HepG2 (cell line): ENCODE data around the gene TTLL11. TPM values are rescaled to one million over a fixed set of nuclear protein-coding genes. Genes with fewer than 3 reads are reported as not detected.

Source experiments
- ATAC-seq: fragments of 200-7000 bp; cut with Tn5 transposase; 3 replicates; pipeline ENCODE4 v1.9.1; 2020; ENCODE audit warnings: mild to moderate bottlenecking, moderate library complexity
- BruUV-seq: library from RNA; stranded (reverse); fragments of 400-500 nt; replicated peaks from 2 replicates; lab custom pipeline; 2021; lab: Mats Ljungman, UMichigan
- CTCF ChIA-PET: fragments of 300-600 bp; formaldehyde crosslinking; extraction: SDS; loops from one replicate; lab custom pipeline; 2021; ENCODE audit warnings: low total read pairs, inconsistent platforms, low intra/inter-chr PET ratio; lab: Yijun Ruan, JAX
- POLR2A ChIA-PET: fragments of 350-600 bp; sonication (Branson Sonifier 250); formaldehyde crosslinking; loops from one replicate; lab custom pipeline; 2020; ENCODE audit warnings: antibody characterized with exemption, inconsistent platforms; lab: Yijun Ruan, JAX
- DNase-seq: peaks from one replicate; pipeline ENCODE4 v3.0.0-alpha.2; 2015; ENCODE audit warnings: low spot score
- FAIRE-seq: peaks from 3 replicates; lab custom pipeline; 2011; peaks lifted over from hg19 to GRCh38; lab: Jason Lieb, UNC
- H2AFZ ChIP-seq: one replicate; pipeline ENCODE4 v1.6.1; 2011; ENCODE audit warnings: low read length, inconsistent platforms
- H3K27ac ChIP-seq: fragments of 300-600 bp; 3 replicates; pipeline ENCODE4 v1.8.0; 2011; ENCODE audit warnings: mixed run types, mild to moderate bottlenecking, mixed read lengths, low read length, inconsistent platforms; ENCODE audit not compliant: insufficient read depth; ENCODE audit errors: extremely low read length
- H3K27me3 ChIP-seq, 2 experiments: fragments of 200-600 bp in 1 of 2; 2 replicates in 1 of 2; 3 replicates in 1 of 2; pipeline versions ENCODE4 v1.6.0 to v1.8.0; 2011; ENCODE audit warnings: low read length in 2 of 2, mild to moderate bottlenecking in 2 of 2, moderate library complexity in 2 of 2, inconsistent platforms in 1 of 2; ENCODE audit not compliant: insufficient read depth in 2 of 2, control insufficient read depth in 1 of 2
- H3K36me3 ChIP-seq, 2 experiments: fragments of 200-600 bp in 1 of 2; replicated peaks in 1 of 2; 2 replicates in 1 of 2; 3 replicates in 1 of 2; pipeline versions ENCODE4 v1.5.1 to v1.8.0; 2011; ENCODE audit warnings: low read length in 2 of 2, inconsistent platforms in 1 of 2; ENCODE audit not compliant: insufficient read depth in 2 of 2, control insufficient read depth in 1 of 2
- H3K4me1 ChIP-seq: 2 replicates; pipeline ENCODE4 v1.5.1; 2012; ENCODE audit warnings: low read length, inconsistent platforms; ENCODE audit not compliant: insufficient read depth
- H3K4me2 ChIP-seq: 2 replicates; pipeline ENCODE4 v1.6.0; 2011; ENCODE audit warnings: low read depth, low read length, inconsistent platforms
- H3K4me3 ChIP-seq, 3 experiments: fragments of 200-600 bp in 1 of 3; sonication (generic), shearing (Covaris generic) in 1 of 3; replicated peaks in 1 of 3; 2 replicates each; pipeline ENCODE4 v1.5.1; 2011 to 2016; ENCODE audit warnings: low read length in 3 of 3, inconsistent platforms in 2 of 3, low read depth in 2 of 3, mild to moderate bottlenecking in 2 of 3, control low read depth in 1 of 3, mixed read lengths in 1 of 3; ENCODE audit not compliant: insufficient read depth in 1 of 3
- H3K79me2 ChIP-seq: one replicate; pipeline ENCODE4 v1.6.1; 2011; ENCODE audit warnings: low read length, inconsistent platforms; ENCODE audit not compliant: insufficient read depth
- H3K9ac ChIP-seq: 2 replicates; pipeline ENCODE4 v1.6.0; 2011; ENCODE audit warnings: mild to moderate bottlenecking, low read depth, low read length, inconsistent platforms; ENCODE audit not compliant: insufficient read depth
- H3K9me3 ChIP-seq: 2 replicates; pipeline ENCODE4 v1.5.1; 2012; ENCODE audit warnings: mild to moderate bottlenecking, low read length
- H4K20me1 ChIP-seq: 2 replicates; pipeline ENCODE4 v1.6.0; 2011; ENCODE audit warnings: inconsistent platforms, mild to moderate bottlenecking, low read length, moderate library complexity; ENCODE audit not compliant: insufficient read depth
- ARID4A ChIP-seq: sonication (generic); formaldehyde crosslinking; IDR thresholded peaks from 2 replicates; pipeline ENCODE4 v1.5.0; 2020; ENCODE audit warnings: mild to moderate bottlenecking, missing genetic modification reagents, borderline replicate concordance
- ATF4 ChIP-seq, 2 experiments: fragments of 450-650 bp in 1 of 2; sonication (generic) in 1 of 2; formaldehyde crosslinking; IDR thresholded peaks; 2 replicates each; pipeline versions ENCODE4 v1.5.0 to v1.8.0; 2020 to 2022; ENCODE audit warnings: mild to moderate bottlenecking in 1 of 2, missing genetic modification reagents in 1 of 2
- JUND ChIP-seq: sonication (generic); formaldehyde crosslinking; IDR thresholded peaks from 2 replicates; pipeline ENCODE4 v1.8.0; 2022; ENCODE audit warnings: mild to moderate bottlenecking, missing genetic modification reagents
- KLF11 ChIP-seq: IDR thresholded peaks from 2 replicates; pipeline ENCODE4 v1.6.1; 2016; ENCODE audit warnings: missing compliant biosample characterization
- MXI1 ChIP-seq: IDR thresholded peaks from 3 replicates; pipeline ENCODE4 v1.6.1; 2012; ENCODE audit warnings: low read depth, low read length, inconsistent platforms, borderline replicate concordance
- PCBP1 ChIP-seq: fragments of 200-400 bp; formaldehyde crosslinking; IDR thresholded peaks from 2 replicates; pipeline ENCODE4 v1.6.1; 2017; ENCODE audit warnings: mild to moderate bottlenecking, low read depth, low read length, borderline replicate concordance
- ZBTB2 ChIP-seq: sonication (generic); formaldehyde crosslinking; IDR thresholded peaks from 2 replicates; pipeline ENCODE4 v1.8.0; 2022; ENCODE audit warnings: low read depth, missing genetic modification reagents
- ZBTB21 ChIP-seq: sonication (generic); formaldehyde crosslinking; IDR thresholded peaks from 2 replicates; pipeline ENCODE4 v1.4.0; 2020; ENCODE audit warnings: missing genetic modification reagents
- ZBTB26 ChIP-seq: IDR thresholded peaks from 2 replicates; pipeline ENCODE4 v1.6.1; 2016; ENCODE audit warnings: missing compliant biosample characterization, missing genetic modification reagents, borderline replicate concordance
- ZNF446 ChIP-seq: sonication (generic); formaldehyde crosslinking; IDR thresholded peaks from 2 replicates; pipeline ENCODE4 v1.5.0; 2020; ENCODE audit warnings: mild to moderate bottlenecking, missing genetic modification reagents
- ZNF790 ChIP-seq: sonication (generic); formaldehyde crosslinking; IDR thresholded peaks from 2 replicates; pipeline ENCODE4 v1.8.0; 2022; ENCODE audit warnings: missing genetic modification reagents, mild to moderate bottlenecking, borderline replicate concordance
- WGBS: methylation state at CpG from one replicate; pipeline ENCODE4 v1.1.6; 2017; ENCODE audit warnings: low lambda C conversion rate; 5-methylcytosine and 5-hydroxymethylcytosine counted together
- in situ Hi-C: cut with HindIII; loops from 2 replicates; pipeline ENCODE4 v1.10.0; 2017; ENCODE audit warnings: low pct_unique_long_range_greater_than_20kb; ENCODE audit not compliant: extremely low pct_ligation_motif_present
- intact Hi-C: fragments of 100-400 bp; cut with micrococcal nuclease; formaldehyde crosslinking; loops from one replicate; pipeline ENCODE4 v1.10.0; 2022; ENCODE audit not compliant: unreplicated experiment
- polyA plus RNA-seq, 8 experiments: library from polyadenylated mRNA; depleted of rRNA in 3 of 8; stranded (reverse) in 7 of 8; unstranded in 1 of 8; fragments of >200 nt; fragmentation: Illumina TruSeq in 4 of 8; extraction: Trizol in 4 of 8; gene quantifications; 2 replicates each; pipeline versions ENCODE4 v1.2.1 to v1.2.3, GENCODE V29; 2011 to 2016; ENCODE audit warnings: low read depth in 4 of 8, missing spikeins in 1 of 8, mixed read lengths in 1 of 8; ENCODE audit not compliant: insufficient read depth in 1 of 8
- total RNA-seq, 5 experiments: library from RNA; depleted of rRNA; stranded (reverse); fragments of >200 nt; fragmentation: Illumina TruSeq; extraction: Trizol; gene quantifications; 2 replicates each; pipeline ENCODE4 v1.2.3, GENCODE V29; 2016; ENCODE audit warnings: low read depth in 1 of 5

TTLL11 gene
- total and polyA plus RNA-seq, 2 of the 13 experiments (the other 11 are each of a cell fraction or from before 2014, with no cell fraction given): 4.5 to 5.2 TPM

GRCh38 chr9:122100756-122101155 lies 7.6 kb upstream of the TTLL11 start:
- Histone ChIP-seq H3K36me3 (no peaks in the 10 kb centered on the region), H3K4me3 (no peak overlapping the region), H4K20me1 (no peaks in the 10 kb centered on the region), H3K27me3 (peaks cover 0 to 13% of the 10 kb centered on the region in 2 experiments; a peak in 4 of 5 replicates), H3K9me3 (peaks cover 7% of the 10 kb centered on the region), H3K27ac (no peak overlapping the region), H2AFZ (no peak overlapping the region), H3K79me2 (no peaks in the 10 kb centered on the region), H3K4me1 (peaks cover 10% of the 10 kb centered on the region), H3K9ac (no peak overlapping the region), H3K4me2 (no peak overlapping the region)
- ChIA-PET POLR2A (no interaction called here), CTCF (interaction anchor here (2.6 to 4.0 kb wide), 2 partner anchors 23 to 250 kb away, joined by 29 to 87 read pairs; no protein-coding TSS in a partner anchor)
- ATAC-seq (no peak), DNase-seq (no peak), FAIRE-seq (no peak)
- no TSS peak for BruUV-seq
- intact Hi-C loops: no loop called here
- TF ChIP-seq ZNF790 (CRISPR knock-in tag) (no peak), ZNF446 (no peak), ARID4A (CRISPR knock-in tag) (no peak), JUND (CRISPR knock-in tag) (no peak), ZBTB26 (CRISPR knock-in tag) (no peak), PCBP1 (no peak), KLF11 (no peak), ATF4 (CRISPR knock-in tag; IDR thresholded peaks at IDR 0.05) (no peak), ZBTB21 (CRISPR knock-in tag) (no peak), MXI1 (no peak), ZBTB2 (CRISPR knock-in tag) (no peak)
- WGBS: 55% methylated on average over 6 of the region's 7 CpGs
- in situ Hi-C loops: loop anchor here (10.0 kb wide), 1 partner anchor 714 kb away; no protein-coding TSS in a partner anchor
